Panc1 (cell line): ENCODE results near the gene SUPT20H. TPM values are rescaled to one million over a fixed set of nuclear protein-coding genes. Genes with fewer than 3 reads are reported as not detected.

Source experiments
- ATAC-seq: fragments of 200-7000 bp; cut with Tn5 transposase; 2 replicates; pipeline ENCODE4 v1.9.1; 2020; ENCODE audit warnings: mild to moderate bottlenecking, moderate library complexity
- BruUV-seq: library from RNA; stranded (reverse); fragments of 400-500 nt; replicated peaks from 2 replicates; lab custom pipeline; 2021; lab: Mats Ljungman, UMichigan
- CTCF ChIA-PET: fragments of 300-600 bp; sonication (Branson Sonifier 250); formaldehyde crosslinking; loops from one replicate; lab custom pipeline; 2022; ENCODE audit warnings: antibody characterized with exemption; lab: Charles Lee
- POLR2A ChIA-PET: fragments of 300-600 bp; sonication (Branson Sonifier 250); formaldehyde crosslinking; loops from one replicate; lab custom pipeline; 2022; ENCODE audit warnings: antibody characterized with exemption; lab: Charles Lee
- DNase-seq: peaks from one replicate; pipeline ENCODE4 v3.0.0-alpha.2; 2010; ENCODE audit warnings: low read depth, low spot score
- H3K27ac ChIP-seq: 2 replicates; pipeline ENCODE4 v1.5.1; 2011; ENCODE audit warnings: mild to moderate bottlenecking, low read length, inconsistent platforms
- H3K27me3 ChIP-seq: fragments of 200-500 bp; sonication (Bioruptor generic); 2 replicates; pipeline ENCODE4 v1.6.0; 2014; ENCODE audit warnings: low read length, inconsistent platforms; ENCODE audit not compliant: control insufficient read depth, insufficient read depth
- H3K36me3 ChIP-seq: fragments of 200-500 bp; sonication (Bioruptor generic); 2 replicates; pipeline ENCODE4 v1.5.1; 2014; ENCODE audit warnings: inconsistent platforms, mild to moderate bottlenecking, low read length, moderate library complexity; ENCODE audit not compliant: control insufficient read depth, insufficient read depth
- H3K4me1 ChIP-seq: 2 replicates; pipeline ENCODE4 v1.5.1; 2011; ENCODE audit warnings: inconsistent platforms, mild to moderate bottlenecking, low read length, moderate library complexity; ENCODE audit not compliant: control insufficient read depth, insufficient read depth
- H3K4me3 ChIP-seq, 2 experiments: 2 replicates each; pipeline ENCODE4 v1.5.1; 2011 to 2012; ENCODE audit warnings: low read depth in 2 of 2, low read length in 2 of 2, mild to moderate bottlenecking in 2 of 2, inconsistent platforms in 1 of 2, moderate library complexity in 1 of 2
- H3K9me3 ChIP-seq: fragments of 200-500 bp; sonication (Bioruptor generic); 2 replicates; pipeline ENCODE4 v1.5.1; 2014; ENCODE audit warnings: low read depth, mild to moderate bottlenecking, inconsistent platforms, low read length, moderate library complexity; ENCODE audit not compliant: control insufficient read depth, insufficient read depth
- POLR2AphosphoS5 ChIP-seq: IDR thresholded peaks from 2 replicates; pipeline ENCODE4 v1.6.1; 2012; ENCODE audit warnings: mild to moderate bottlenecking, low read depth, low read length, moderate library complexity
- SIN3A ChIP-seq: IDR thresholded peaks from 2 replicates; pipeline ENCODE4 v1.6.1; 2012; ENCODE audit warnings: low read depth, mild to moderate bottlenecking, low read length, moderate library complexity, borderline replicate concordance; ENCODE audit not compliant: insufficient read depth
- TCF7L2 ChIP-seq: IDR thresholded peaks from 2 replicates; pipeline ENCODE4 v1.6.1; 2011; ENCODE audit warnings: mild to moderate bottlenecking, low read depth, low read length, inconsistent platforms
- in situ Hi-C: cut with HindIII; loops from 2 replicates; pipeline ENCODE4 v1.10.0; 2016; ENCODE audit warnings: low sequenced_read_pairs, low pct_unique_long_range_greater_than_20kb
- intact Hi-C: fragments of 100-400 bp; cut with micrococcal nuclease; formaldehyde crosslinking; loops from one replicate; pipeline ENCODE4 v1.10.0; 2022; ENCODE audit not compliant: unreplicated experiment
- total RNA-seq: library from RNA; stranded (reverse); gene quantifications from one replicate; pipeline ENCODE4 v1.2.1, GENCODE V29; 2021; ENCODE audit not compliant: unreplicated experiment
- TF ChIP-seq, protein P1 (sequence below), 2 experiments: IDR thresholded peaks; 2 replicates each; pipeline ENCODE4 v1.6.1; 2011 to 2012; ENCODE audit warnings: low read depth in 2 of 2, control low read depth in 1 of 2, low read length in 1 of 2, mild to moderate bottlenecking in 1 of 2, moderate library complexity in 1 of 2; ENCODE audit not compliant: insufficient read depth in 1 of 2
- TF ChIP-seq, protein P2 (sequence below): fragments of 450-650 bp; IDR thresholded peaks from 2 replicates; pipeline ENCODE4 v1.5.1; 2017; ENCODE audit warnings: mild to moderate bottlenecking

SUPT20H gene
- total RNA-seq, 1 experiment from 2014 or later, result 32.9 TPM

DNA sequence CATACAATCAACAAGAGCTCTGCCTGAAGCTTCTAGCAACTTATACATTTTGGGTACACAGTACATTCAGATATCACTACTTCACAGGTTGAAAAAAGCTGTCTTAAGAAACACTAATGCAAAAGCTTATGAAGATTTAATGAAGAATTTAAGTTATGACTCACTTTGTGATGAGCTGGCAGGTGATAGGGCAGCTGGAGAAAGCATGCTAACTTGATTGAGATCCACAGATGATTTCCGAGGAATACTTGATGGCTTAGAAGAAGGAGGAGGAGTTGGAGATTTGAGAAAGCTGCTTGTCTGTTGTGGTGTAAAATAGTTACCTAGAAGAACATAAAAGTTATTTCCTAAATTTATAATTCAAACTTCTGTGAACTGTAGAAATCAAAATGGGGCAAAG lies 35.6 kb downstream of the SUPT20H start:
- ATAC-seq (no peak), DNase-seq (no peak)
- Histone ChIP-seq H3K36me3 (peaks cover 59% of the 10 kb centered on the region), H3K27me3 (no peaks in the 10 kb centered on the region), H3K4me3 (no peak overlapping the region), H3K9me3 (no peaks in the 10 kb centered on the region), H3K4me1 (no peaks in the 10 kb centered on the region), H3K27ac (no peak overlapping the region)
- ChIA-PET CTCF (no interaction called here), POLR2A (no interaction called here)
- intact Hi-C loops, result no loop called here
- TF ChIP-seq POLR2AphosphoS5 (no peak), SIN3A (no peak), TCF7L2 (no peak)
- TF ChIP-seq, protein P1, sequence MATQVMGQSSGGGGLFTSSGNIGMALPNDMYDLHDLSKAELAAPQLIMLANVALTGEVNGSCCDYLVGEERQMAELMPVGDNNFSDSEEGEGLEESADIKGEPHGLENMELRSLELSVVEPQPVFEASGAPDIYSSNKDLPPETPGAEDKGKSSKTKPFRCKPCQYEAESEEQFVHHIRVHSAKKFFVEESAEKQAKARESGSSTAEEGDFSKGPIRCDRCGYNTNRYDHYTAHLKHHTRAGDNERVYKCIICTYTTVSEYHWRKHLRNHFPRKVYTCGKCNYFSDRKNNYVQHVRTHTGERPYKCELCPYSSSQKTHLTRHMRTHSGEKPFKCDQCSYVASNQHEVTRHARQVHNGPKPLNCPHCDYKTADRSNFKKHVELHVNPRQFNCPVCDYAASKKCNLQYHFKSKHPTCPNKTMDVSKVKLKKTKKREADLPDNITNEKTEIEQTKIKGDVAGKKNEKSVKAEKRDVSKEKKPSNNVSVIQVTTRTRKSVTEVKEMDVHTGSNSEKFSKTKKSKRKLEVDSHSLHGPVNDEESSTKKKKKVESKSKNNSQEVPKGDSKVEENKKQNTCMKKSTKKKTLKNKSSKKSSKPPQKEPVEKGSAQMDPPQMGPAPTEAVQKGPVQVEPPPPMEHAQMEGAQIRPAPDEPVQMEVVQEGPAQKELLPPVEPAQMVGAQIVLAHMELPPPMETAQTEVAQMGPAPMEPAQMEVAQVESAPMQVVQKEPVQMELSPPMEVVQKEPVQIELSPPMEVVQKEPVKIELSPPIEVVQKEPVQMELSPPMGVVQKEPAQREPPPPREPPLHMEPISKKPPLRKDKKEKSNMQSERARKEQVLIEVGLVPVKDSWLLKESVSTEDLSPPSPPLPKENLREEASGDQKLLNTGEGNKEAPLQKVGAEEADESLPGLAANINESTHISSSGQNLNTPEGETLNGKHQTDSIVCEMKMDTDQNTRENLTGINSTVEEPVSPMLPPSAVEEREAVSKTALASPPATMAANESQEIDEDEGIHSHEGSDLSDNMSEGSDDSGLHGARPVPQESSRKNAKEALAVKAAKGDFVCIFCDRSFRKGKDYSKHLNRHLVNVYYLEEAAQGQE (IDR thresholded peaks at IDR 0.05; ENCODE audit: insufficient read depth in 1 of 2, low read depth in 2 of 2, low read length in 1 of 2), result no peak
- TF ChIP-seq, protein P2, sequence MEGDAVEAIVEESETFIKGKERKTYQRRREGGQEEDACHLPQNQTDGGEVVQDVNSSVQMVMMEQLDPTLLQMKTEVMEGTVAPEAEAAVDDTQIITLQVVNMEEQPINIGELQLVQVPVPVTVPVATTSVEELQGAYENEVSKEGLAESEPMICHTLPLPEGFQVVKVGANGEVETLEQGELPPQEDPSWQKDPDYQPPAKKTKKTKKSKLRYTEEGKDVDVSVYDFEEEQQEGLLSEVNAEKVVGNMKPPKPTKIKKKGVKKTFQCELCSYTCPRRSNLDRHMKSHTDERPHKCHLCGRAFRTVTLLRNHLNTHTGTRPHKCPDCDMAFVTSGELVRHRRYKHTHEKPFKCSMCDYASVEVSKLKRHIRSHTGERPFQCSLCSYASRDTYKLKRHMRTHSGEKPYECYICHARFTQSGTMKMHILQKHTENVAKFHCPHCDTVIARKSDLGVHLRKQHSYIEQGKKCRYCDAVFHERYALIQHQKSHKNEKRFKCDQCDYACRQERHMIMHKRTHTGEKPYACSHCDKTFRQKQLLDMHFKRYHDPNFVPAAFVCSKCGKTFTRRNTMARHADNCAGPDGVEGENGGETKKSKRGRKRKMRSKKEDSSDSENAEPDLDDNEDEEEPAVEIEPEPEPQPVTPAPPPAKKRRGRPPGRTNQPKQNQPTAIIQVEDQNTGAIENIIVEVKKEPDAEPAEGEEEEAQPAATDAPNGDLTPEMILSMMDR, result no peak
- in situ Hi-C loops, result no loop called here
- BruUV-seq, result no TSS peak

DNA sequence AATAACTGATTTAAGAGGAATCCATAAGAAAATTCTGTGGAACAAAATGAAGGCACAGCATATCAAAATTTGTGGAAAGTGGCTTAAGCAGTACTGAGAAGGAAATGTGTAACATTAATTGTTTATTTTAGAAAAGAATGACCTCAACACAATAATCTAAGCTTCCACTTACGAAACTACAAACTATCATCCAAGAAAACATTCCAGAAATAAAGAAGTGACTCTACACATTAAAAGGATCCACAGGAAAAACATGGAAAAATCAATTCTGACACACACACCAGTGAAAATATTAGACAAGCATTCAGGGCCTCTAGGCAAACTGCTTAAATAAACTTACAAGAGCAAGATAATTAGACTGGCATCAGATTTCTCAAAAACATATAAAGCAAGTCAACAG lies 44.9 kb downstream of the SUPT20H start:
- Histone ChIP-seq H3K27me3 (no peaks in the 10 kb centered on the region), H3K27ac (no peak overlapping the region), H3K36me3 (peaks cover 29% of the 10 kb centered on the region), H3K4me1 (no peaks in the 10 kb centered on the region), H3K9me3 (no peaks in the 10 kb centered on the region), H3K4me3 (no peak overlapping the region)
- BruUV-seq, result no TSS peak
- ChIA-PET CTCF (no interaction called here), POLR2A (no interaction called here)
- no peak for ATAC-seq
- DNase-seq, result no peak
- in situ Hi-C loops, result no loop called here
- no peak for TF ChIP-seq TCF7L2
- no peak for TF ChIP-seq SIN3A
- no peak for TF ChIP-seq POLR2AphosphoS5
- TF ChIP-seq, protein P1 (IDR thresholded peaks at IDR 0.05; ENCODE audit: insufficient read depth in 1 of 2, low read depth in 2 of 2, low read length in 1 of 2), result no peak
- TF ChIP-seq, protein P2, result no peak
- intact Hi-C loops, result no loop called here
